Smooth muscle cell (in vitro differentiated cells): Measurements from ENCODE around the gene TBC1D9. TPM values are rescaled to one million over a fixed set of nuclear protein-coding genes. Genes with fewer than 3 reads are reported as not detected.

ENCODE experiments used
- DNase-seq: peaks from one replicate; lab custom pipeline; 2025; ENCODE audit not compliant: unreplicated experiment; lab: John Stamatoyannopoulos, UW
- H2AFZ ChIP-seq: fragments of 200-600 bp; sonication (generic); 2 replicates; pipeline ENCODE4 v1.6.0; 2016; ENCODE audit warnings: antibody characterized with exemption, low read depth, mild to moderate bottlenecking
- H3F3A ChIP-seq: fragments of 200-600 bp; sonication (generic); 2 replicates; pipeline ENCODE4 v1.6.0; 2017; ENCODE audit warnings: antibody characterized with exemption, low read depth
- H3K27ac ChIP-seq: fragments of 200-600 bp; sonication (generic); 2 replicates; pipeline ENCODE4 v1.5.1; 2016; ENCODE audit warnings: low read depth, mild to moderate bottlenecking
- H3K27me3 ChIP-seq: fragments of 200-600 bp; sonication (generic); 2 replicates; pipeline ENCODE4 v1.6.1; 2016; ENCODE audit warnings: low read depth, mild to moderate bottlenecking
- H3K36me3 ChIP-seq: fragments of 200-600 bp; sonication (generic); 2 replicates; pipeline ENCODE4 v1.5.1; 2016; ENCODE audit warnings: low read depth
- H3K4me1 ChIP-seq: fragments of 200-600 bp; sonication (generic); 2 replicates; pipeline ENCODE4 v1.5.1; 2016; ENCODE audit warnings: low read depth
- H3K4me2 ChIP-seq: fragments of 200-600 bp; sonication (generic); 2 replicates; pipeline ENCODE4 v1.6.0; 2016; ENCODE audit warnings: mild to moderate bottlenecking
- H3K4me3 ChIP-seq: fragments of 200-600 bp; sonication (generic); 2 replicates; pipeline ENCODE4 v1.5.1; 2016; ENCODE audit warnings: mild to moderate bottlenecking
- H3K79me2 ChIP-seq: fragments of 200-600 bp; sonication (generic); 2 replicates; pipeline ENCODE4 v1.6.0; 2016; ENCODE audit warnings: low read depth, mild to moderate bottlenecking
- H3K9ac ChIP-seq: fragments of 200-600 bp; sonication (generic); 2 replicates; pipeline ENCODE4 v1.6.0; 2016; ENCODE audit warnings: low read depth
- H3K9me3 ChIP-seq: fragments of 200-600 bp; sonication (generic); replicated peaks from 2 replicates; pipeline ENCODE4 v1.5.1; 2016; ENCODE audit warnings: low read depth
- H4K20me1 ChIP-seq: fragments of 200-600 bp; sonication (generic); 2 replicates; pipeline ENCODE4 v1.6.0; 2016; ENCODE audit warnings: low read depth
- CTCF ChIP-seq: fragments of 200-600 bp; sonication (generic); IDR thresholded peaks from 2 replicates; pipeline ENCODE4 v1.5.1; 2017; ENCODE audit warnings: borderline replicate concordance, mild to moderate bottlenecking, antibody characterized with exemption; ENCODE audit not compliant: insufficient read depth, poor library complexity, severe bottlenecking
- WGBS: methylation state at CpG from one replicate; pipeline ENCODE4 v1.1.7; 2016; ENCODE audit warnings: low lambda C conversion rate; 5-methylcytosine and 5-hydroxymethylcytosine counted together
- polyA plus RNA-seq: library from polyadenylated mRNA; unstranded; fragments of >200 nt; fragmentation: Nextera tagmentation; extraction: Ambion mirVana; gene quantifications from 2 replicates; pipeline ENCODE4 v1.2.1, GENCODE V29; 2016
- total RNA-seq: library from RNA; depleted of rRNA; stranded (reverse); fragments of >200 nt; gene quantifications from 2 replicates; pipeline ENCODE4 v1.2.3, GENCODE V29; 2014

Gene TBC1D9
- total and polyA plus RNA-seq, 2 experiments from 2014 or later: 9.1 to 39.5 TPM

DNA sequence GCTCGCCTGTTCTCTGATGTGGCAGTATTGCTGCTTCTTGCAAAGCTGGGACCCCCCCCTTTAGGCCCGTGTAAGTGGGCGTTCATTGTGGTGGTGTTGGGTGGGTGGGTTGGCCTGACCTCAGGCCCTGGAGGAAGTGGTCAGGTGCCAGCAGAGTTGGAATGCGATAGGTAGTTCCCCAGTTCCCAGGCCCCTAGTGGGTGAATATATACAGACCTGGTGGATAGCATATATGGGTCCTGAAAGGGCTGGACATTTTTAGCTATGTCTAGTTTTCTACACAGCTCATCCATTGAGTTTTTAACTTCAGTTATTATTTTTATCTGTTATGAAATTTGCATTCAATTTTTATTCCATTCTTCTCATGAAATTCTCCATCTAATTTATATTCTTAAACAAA lies 151.6 kb downstream of the TBC1D9 start:
- Histone ChIP-seq H3K27ac (no peak overlapping the region), H3K9ac (no peak overlapping the region), H3K36me3 (no peaks in the 10 kb centered on the region), H3K4me1 (no peaks in the 10 kb centered on the region), H3K4me3 (no peak overlapping the region), H4K20me1 (no peaks in the 10 kb centered on the region), H2AFZ (no peak overlapping the region), H3K9me3 (no peaks in the 10 kb centered on the region), H3K4me2 (no peak overlapping the region), H3K27me3 (no peaks in the 10 kb centered on the region), H3F3A (no peaks in the 10 kb centered on the region), H3K79me2 (no peaks in the 10 kb centered on the region)
- no peak for TF ChIP-seq CTCF
- no peak for DNase-seq
- WGBS: 86% methylated on average over 4 of the region's 4 CpGs

DNA sequence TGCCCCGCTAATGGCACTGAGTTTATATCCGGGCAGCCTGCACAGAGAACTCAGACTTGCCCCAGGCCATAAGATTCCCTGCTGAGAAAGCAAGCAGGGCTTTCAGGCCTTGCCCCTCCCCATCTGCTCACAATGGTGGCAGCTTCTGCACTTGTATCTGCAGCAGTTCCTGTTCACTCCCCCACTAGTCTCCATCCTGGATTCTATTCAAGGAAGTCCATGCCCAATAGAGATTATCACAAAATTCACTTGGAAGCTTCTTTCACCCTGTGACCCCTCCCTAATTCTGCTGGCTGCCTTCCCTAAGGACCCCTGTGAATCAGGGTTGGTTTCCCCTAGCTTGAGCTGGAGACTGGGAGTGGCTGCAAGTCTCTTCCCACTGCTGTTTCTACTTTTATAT lies 152.9 kb downstream of the TBC1D9 start:
- Histone ChIP-seq H3K9me3 (no peaks in the 10 kb centered on the region), H2AFZ (no peak overlapping the region), H3F3A (no peaks in the 10 kb centered on the region), H3K9ac (no peak overlapping the region), H3K27ac (no peak overlapping the region), H4K20me1 (no peaks in the 10 kb centered on the region), H3K27me3 (no peaks in the 10 kb centered on the region), H3K4me3 (no peak overlapping the region), H3K79me2 (no peaks in the 10 kb centered on the region), H3K4me1 (no peaks in the 10 kb centered on the region), H3K36me3 (no peaks in the 10 kb centered on the region), H3K4me2 (no peak overlapping the region)
- WGBS: 64% methylated on average over 2 of the region's 2 CpGs
- TF ChIP-seq CTCF: no peak
- DNase-seq: no peak

- no peaks in the 10 kb centered on the region for H3K9me3 ChIP-seq
- H3K4me3 ChIP-seq: no peak overlapping the region
- no peaks in the 10 kb centered on the region for H3K36me3 ChIP-seq
- no peaks in the 10 kb centered on the region for H3F3A ChIP-seq
- H3K4me2 ChIP-seq: no peak overlapping the region
- H3K27me3 ChIP-seq: no peaks in the 10 kb centered on the region
- no peak overlapping the region for H2AFZ ChIP-seq
- H3K27ac ChIP-seq: no peak overlapping the region
- H4K20me1 ChIP-seq: no peaks in the 10 kb centered on the region
- H3K4me1 ChIP-seq: no peaks in the 10 kb centered on the region
- H3K79me2 ChIP-seq: no peaks in the 10 kb centered on the region
- no peak overlapping the region for H3K9ac ChIP-seq
- no peak for DNase-seq
- TF ChIP-seq CTCF: no peak
- WGBS: 93% methylated on average over 2 of the region's 2 CpGs
These were observed 153.5 kb downstream of the TBC1D9 start for GRCh38 chr4:140602714-140603113.

GRCh38 chr4:140600408-140600807 lies 155.8 kb downstream of the TBC1D9 start:
- Histone ChIP-seq H3K9me3 (no peaks in the 10 kb centered on the region), H3K9ac (no peak overlapping the region), H4K20me1 (no peaks in the 10 kb centered on the region), H3K27ac (no peak overlapping the region), H3K4me1 (no peaks in the 10 kb centered on the region), H3K4me3 (no peak overlapping the region), H3K36me3 (no peaks in the 10 kb centered on the region), H3K79me2 (no peaks in the 10 kb centered on the region), H2AFZ (no peak overlapping the region), H3K27me3 (no peaks in the 10 kb centered on the region), H3K4me2 (no peak overlapping the region), H3F3A (no peaks in the 10 kb centered on the region)
- DNase-seq: no peak
- 88% methylated on average over 8 of the region's 8 CpGs for WGBS
- TF ChIP-seq CTCF: no peak
